Mesothelial cell of epicardium (in vitro differentiated cells): ENCODE measurements around the gene TECPR2. TPM values are rescaled to one million over a fixed set of nuclear protein-coding genes. Genes with fewer than 3 reads are reported as not detected.

Experiments
- DNase-seq, 2 experiments: peaks; one replicate each; pipeline ENCODE4 v3.0.0; 2021; ENCODE audit warnings: low spot score in 2 of 2; ENCODE audit not compliant: unreplicated experiment in 2 of 2
- H3K27ac Mint-ChIP-seq: 2 replicates; pipeline ENCODE4 v1.8.0; 2021; ENCODE audit warnings: mixed read lengths
- H3K27me3 Mint-ChIP-seq: 2 replicates; pipeline ENCODE4 v1.8.0; 2021; ENCODE audit warnings: low read depth, mixed read lengths
- H3K36me3 Mint-ChIP-seq: 2 replicates; pipeline ENCODE4 v1.8.0; 2021; ENCODE audit warnings: mixed read lengths
- H3K4me1 Mint-ChIP-seq: 2 replicates; pipeline ENCODE4 v1.8.0; 2021; ENCODE audit warnings: mixed read lengths
- H3K4me3 Mint-ChIP-seq: 2 replicates; pipeline ENCODE4 v1.8.0; 2021; ENCODE audit warnings: mild to moderate bottlenecking, moderate library complexity, mixed read lengths
- H3K9me3 Mint-ChIP-seq: 2 replicates; pipeline ENCODE4 v1.8.0; 2021; ENCODE audit warnings: mixed read lengths
- CTCF ChIP-seq: fragments of 200-600 bp; sonication (generic); IDR thresholded peaks from one replicate; pipeline ENCODE4 v1.5.0; 2021; ENCODE audit warnings: antibody characterized with exemption; ENCODE audit not compliant: unreplicated experiment
- total RNA-seq: library from RNA; stranded (reverse); gene quantifications from 3 replicates; pipeline ENCODE4 v1.2.1, GENCODE V29; 2021

TECPR2 gene
- total RNA-seq, 1 donor from 2014 or later, result 30.0 TPM

- H3K27ac Mint-ChIP-seq, result no peak overlapping the region
- H3K9me3 Mint-ChIP-seq, result no peaks in the 10 kb centered on the region
- H3K36me3 Mint-ChIP-seq, result peaks cover 21% of the 10 kb centered on the region
- no peaks in the 10 kb centered on the region for H3K27me3 Mint-ChIP-seq
- no peak overlapping the region for H3K4me3 Mint-ChIP-seq
- peaks cover 4% of the 10 kb centered on the region for H3K4me1 Mint-ChIP-seq
- no peak for TF ChIP-seq CTCF
- DNase-seq, result no peak
These were observed 67.6 kb downstream of the TECPR2 start for GRCh38 chr14:102430212-102430908.

DNA sequence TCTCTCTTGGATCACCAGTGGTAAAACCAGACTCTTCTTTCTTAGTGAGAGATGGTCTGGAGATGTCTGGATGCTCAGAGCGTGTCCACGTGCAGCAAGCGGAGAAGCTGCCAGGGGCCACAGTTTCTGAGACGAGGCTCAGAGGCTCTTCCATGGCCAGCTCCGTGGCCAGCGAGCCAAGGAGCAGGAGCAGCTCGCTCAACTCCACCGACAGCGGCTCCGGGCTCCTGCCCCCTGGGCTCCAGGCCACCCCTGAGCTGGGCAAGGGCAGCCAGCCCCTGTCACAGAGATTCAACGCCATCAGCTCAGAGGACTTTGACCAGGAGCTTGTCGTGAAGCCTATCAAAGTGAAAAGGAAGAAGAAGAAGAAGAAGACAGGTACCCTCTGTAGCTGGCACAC is 69.0 kb downstream of the TECPR2 start:
- Mint-ChIP-seq H3K27me3 (no peaks in the 10 kb centered on the region), H3K27ac (no peak overlapping the region), H3K36me3 (peaks cover 18% of the 10 kb centered on the region), H3K4me3 (no peak overlapping the region), H3K4me1 (peaks cover 3% of the 10 kb centered on the region), H3K9me3 (no peaks in the 10 kb centered on the region)
- TF ChIP-seq CTCF, result no peak
- no peak for DNase-seq

GRCh38 chr14:102434647-102435175 is 72.0 kb downstream of the TECPR2 start:
- Mint-ChIP-seq H3K4me3 (no peak overlapping the region), H3K27me3 (no peaks in the 10 kb centered on the region), H3K36me3 (peaks cover 8% of the 10 kb centered on the region), H3K27ac (no peak overlapping the region), H3K4me1 (peaks cover 6% of the 10 kb centered on the region), H3K9me3 (no peaks in the 10 kb centered on the region)
- TF ChIP-seq CTCF, result no peak
- no peak for DNase-seq

DNA sequence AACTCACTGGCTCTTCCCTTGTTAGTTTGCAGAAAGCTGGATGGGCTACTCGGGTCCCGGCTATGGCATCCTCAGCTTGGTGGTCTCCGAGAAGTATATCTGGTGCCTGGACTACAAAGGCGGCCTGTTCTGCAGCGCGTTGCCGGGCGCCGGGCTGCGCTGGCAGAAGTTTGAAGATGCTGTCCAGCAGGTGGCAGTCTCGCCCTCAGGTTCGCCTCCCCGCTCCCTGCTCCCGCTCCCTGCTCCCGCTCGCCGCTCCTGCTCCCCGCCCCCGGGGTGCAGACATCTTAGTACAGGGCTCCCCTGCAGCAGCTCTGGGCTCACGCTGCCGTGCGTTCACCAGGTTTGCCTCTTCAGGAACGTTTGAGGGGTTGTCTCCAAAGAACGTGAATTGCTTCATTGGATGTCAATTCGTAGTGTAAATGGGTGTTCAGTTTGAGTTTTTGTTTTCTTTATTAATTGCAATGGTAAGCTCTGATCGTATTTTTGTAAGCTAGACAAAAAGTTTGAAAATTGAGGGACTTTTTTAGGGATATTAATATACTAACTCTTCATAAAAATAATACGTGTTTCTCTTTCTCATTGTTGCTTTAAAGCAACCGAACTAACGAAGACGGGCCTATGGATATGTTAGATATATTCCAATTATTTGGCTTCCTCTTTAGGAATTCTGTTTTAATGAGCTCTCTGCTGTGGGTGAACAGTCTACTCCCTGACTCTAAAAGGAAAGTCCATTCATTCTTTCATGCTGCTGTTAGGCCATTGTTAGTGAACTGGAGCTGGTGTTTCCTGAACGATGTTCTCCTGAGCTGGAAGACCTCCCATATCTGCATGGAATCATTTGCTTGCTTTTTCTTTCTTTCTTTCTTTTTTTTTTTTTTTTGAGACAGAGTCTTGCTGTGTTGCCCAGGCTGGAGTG is 75.5 kb downstream of the TECPR2 start:
- Mint-ChIP-seq H3K36me3 (peaks cover 11% of the 10 kb centered on the region), H3K27ac (peak overlapping the region; percentile 81), H3K9me3 (no peaks in the 10 kb centered on the region), H3K4me1 (peaks cover 6% of the 10 kb centered on the region), H3K4me3 (peak overlapping the region; percentile 66), H3K27me3 (no peaks in the 10 kb centered on the region)
- TF ChIP-seq CTCF, result peak; percentile 79
- peak; percentile 82 to 92 for DNase-seq

DNA sequence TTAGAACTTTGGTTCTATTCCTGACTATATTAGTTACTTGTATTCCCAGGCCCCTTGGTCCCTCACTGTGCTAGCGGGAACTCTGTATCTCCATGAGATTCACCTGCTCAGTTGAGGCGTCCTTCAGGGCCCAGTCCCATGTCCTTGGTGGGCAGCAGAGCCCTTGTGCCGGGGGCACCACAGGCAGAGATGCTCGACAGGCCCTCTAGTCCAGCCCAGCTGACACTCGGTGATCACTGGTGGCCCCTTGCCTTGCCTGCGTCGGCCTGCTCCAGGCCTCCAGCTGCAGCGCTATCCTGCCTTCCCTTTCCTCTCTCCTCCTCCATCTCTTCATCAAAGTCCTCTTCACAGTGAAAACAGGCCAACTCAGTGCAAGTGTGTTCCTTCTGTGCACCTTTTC is 76.8 kb downstream of the TECPR2 start:
- DNase-seq, result no peak
- no peak overlapping the region for H3K4me3 Mint-ChIP-seq
- H3K27ac Mint-ChIP-seq, result no peak overlapping the region
- no peak for TF ChIP-seq CTCF
- peaks cover 8% of the 10 kb centered on the region for H3K36me3 Mint-ChIP-seq
- H3K27me3 Mint-ChIP-seq, result no peaks in the 10 kb centered on the region
- H3K9me3 Mint-ChIP-seq, result no peaks in the 10 kb centered on the region
- H3K4me1 Mint-ChIP-seq, result peaks cover 6% of the 10 kb centered on the region
